ENCODE measurements around the gene MARCHF5.

DNA sequence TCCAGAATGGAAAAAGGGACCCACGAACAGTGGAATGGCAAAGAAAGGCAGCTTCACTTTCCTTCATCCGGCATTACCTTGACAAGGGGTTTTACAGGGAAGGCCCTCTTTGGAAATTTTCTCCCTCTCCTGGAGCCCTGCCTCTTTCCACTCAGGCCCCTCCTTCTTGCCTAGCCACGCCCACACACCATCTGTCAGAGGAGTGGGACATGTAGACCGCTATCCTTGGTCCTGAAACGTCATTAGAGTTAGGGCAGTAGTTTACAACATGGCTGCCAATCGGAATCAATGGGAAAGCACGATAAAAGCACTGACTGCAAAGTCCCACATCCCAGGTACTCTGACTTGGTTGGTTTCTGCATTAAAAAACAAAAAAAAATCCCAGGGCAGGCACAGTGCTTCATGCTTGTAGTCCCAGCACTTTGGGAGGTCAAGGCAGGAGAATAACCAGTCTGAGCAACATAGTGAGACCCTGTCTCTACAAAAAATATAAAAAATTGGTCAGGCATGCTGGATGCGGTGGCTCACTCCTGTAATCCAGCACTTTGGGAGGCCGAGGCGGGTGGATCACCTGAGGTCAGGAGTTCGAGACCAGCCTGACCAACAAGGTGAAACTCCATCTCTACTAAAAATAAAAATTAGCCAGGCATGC, 96.4 kb downstream of the MARCHF5 start:
- peak; percentile 94 to 97 for TF ChIP-seq REST (IDR thresholded peaks at IDR 0.05; ENCODE audit: insufficient read depth in 1 of 2, low read depth in 2 of 2, low read length in 2 of 2)
- TF ChIP-seq SIN3A (IDR thresholded peaks at IDR 0.05; ENCODE audit: borderline replicate concordance, insufficient read depth, low read length) = no peak; the same call in 1 of the 2 replicates
- no peak for TF ChIP-seq POLR2AphosphoS5 (IDR thresholded peaks at IDR 0.05; ENCODE audit: low read depth, low read length)
